ENCODE measurements around the gene GC.

GRCh38 chr4:71698141-71698540, 85.7 kb downstream of the GC start:
- TF ChIP-seq, protein P1, sequence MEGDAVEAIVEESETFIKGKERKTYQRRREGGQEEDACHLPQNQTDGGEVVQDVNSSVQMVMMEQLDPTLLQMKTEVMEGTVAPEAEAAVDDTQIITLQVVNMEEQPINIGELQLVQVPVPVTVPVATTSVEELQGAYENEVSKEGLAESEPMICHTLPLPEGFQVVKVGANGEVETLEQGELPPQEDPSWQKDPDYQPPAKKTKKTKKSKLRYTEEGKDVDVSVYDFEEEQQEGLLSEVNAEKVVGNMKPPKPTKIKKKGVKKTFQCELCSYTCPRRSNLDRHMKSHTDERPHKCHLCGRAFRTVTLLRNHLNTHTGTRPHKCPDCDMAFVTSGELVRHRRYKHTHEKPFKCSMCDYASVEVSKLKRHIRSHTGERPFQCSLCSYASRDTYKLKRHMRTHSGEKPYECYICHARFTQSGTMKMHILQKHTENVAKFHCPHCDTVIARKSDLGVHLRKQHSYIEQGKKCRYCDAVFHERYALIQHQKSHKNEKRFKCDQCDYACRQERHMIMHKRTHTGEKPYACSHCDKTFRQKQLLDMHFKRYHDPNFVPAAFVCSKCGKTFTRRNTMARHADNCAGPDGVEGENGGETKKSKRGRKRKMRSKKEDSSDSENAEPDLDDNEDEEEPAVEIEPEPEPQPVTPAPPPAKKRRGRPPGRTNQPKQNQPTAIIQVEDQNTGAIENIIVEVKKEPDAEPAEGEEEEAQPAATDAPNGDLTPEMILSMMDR (conservative IDR thresholded peaks at IDR 0.05), result no peak
- TF ChIP-seq ZFX (IDR thresholded peaks at IDR 0.05), result no peak
